Kidney epithelial cell (primary cell): ENCODE measurements around the gene CCL11. TPM values are rescaled to one million over a fixed set of nuclear protein-coding genes. Genes with fewer than 3 reads are reported as not detected.

ENCODE experiments used
- DNase-seq: peaks from one replicate; pipeline ENCODE4 v3.0.0-alpha.2; 2010; ENCODE audit warnings: low read depth
- H3K27me3 ChIP-seq: 2 replicates; pipeline ENCODE4 v1.6.0; 2011; ENCODE audit warnings: low read length; ENCODE audit not compliant: control insufficient read depth, insufficient read depth
- H3K36me3 ChIP-seq: 2 replicates; pipeline ENCODE4 v1.5.1; 2011; ENCODE audit warnings: low read length; ENCODE audit not compliant: control insufficient read depth, insufficient read depth
- H3K4me3 ChIP-seq: 2 replicates; pipeline ENCODE4 v1.5.1; 2011; ENCODE audit warnings: low read depth, mild to moderate bottlenecking, control low read depth, low read length
- CTCF ChIP-seq: IDR thresholded peaks from 2 replicates; pipeline ENCODE4 v1.5.1; 2011; ENCODE audit warnings: mild to moderate bottlenecking, moderate library complexity, low read length, control low read depth, inconsistent platforms; ENCODE audit not compliant: insufficient read depth, poor library complexity, severe bottlenecking
- total RNA-seq: library from RNA; depleted of rRNA; stranded (reverse); fragments of >200 nt; gene quantifications from 2 replicates; pipeline ENCODE4 v1.2.3, GENCODE V29; 2015

CCL11 gene
- total RNA-seq, 1 donor from 2014 or later, result not detected

- H3K4me3 ChIP-seq, result no peak overlapping the region
- TF ChIP-seq CTCF, result no peak
- no peaks in the 10 kb centered on the region for H3K36me3 ChIP-seq
- no peaks in the 10 kb centered on the region for H3K27me3 ChIP-seq
- DNase-seq, result no peak
Measured at GRCh38 chr17:34299027-34299426, 13.5 kb downstream of the CCL11 start.

- Histone ChIP-seq H3K4me3 (no peak overlapping the region), H3K27me3 (no peaks in the 10 kb centered on the region), H3K36me3 (no peaks in the 10 kb centered on the region)
- TF ChIP-seq CTCF, result no peak
- DNase-seq, result no peak
Measured at GRCh38 chr17:34299956-34300577, 14.5 kb downstream of the CCL11 start.

GRCh38 chr17:34300652-34301370, 15.3 kb downstream of the CCL11 start:
- no peak for TF ChIP-seq CTCF
- Histone ChIP-seq H3K27me3 (no peaks in the 10 kb centered on the region), H3K36me3 (no peaks in the 10 kb centered on the region), H3K4me3 (no peak overlapping the region)
- peak; percentile 56 for DNase-seq

- DNase-seq, result no peak
- no peaks in the 10 kb centered on the region for H3K27me3 ChIP-seq
- no peaks in the 10 kb centered on the region for H3K36me3 ChIP-seq
- TF ChIP-seq CTCF, result no peak
- no peak overlapping the region for H3K4me3 ChIP-seq
Measured at GRCh38 chr17:34301986-34302385, 16.4 kb downstream of the CCL11 start.

- TF ChIP-seq CTCF, result no peak
- no peak for DNase-seq
- H3K27me3 ChIP-seq, result no peaks in the 10 kb centered on the region
- no peaks in the 10 kb centered on the region for H3K36me3 ChIP-seq
- no peak overlapping the region for H3K4me3 ChIP-seq
Measured at GRCh38 chr17:34302636-34303035, 17.1 kb downstream of the CCL11 start.

GRCh38 chr17:34303606-34304005, 18.1 kb downstream of the CCL11 start:
- no peak for DNase-seq
- Histone ChIP-seq H3K4me3 (no peak overlapping the region), H3K27me3 (no peaks in the 10 kb centered on the region), H3K36me3 (no peaks in the 10 kb centered on the region)
- TF ChIP-seq CTCF, result no peak
